ENCODE measurements around the gene FBXL13. TPM values are rescaled to one million over a fixed set of nuclear protein-coding genes. Genes with fewer than 3 reads are reported as not detected.

Gene FBXL13
- total and polyA plus RNA-seq, 2 of the 8 experiments (the other 6 are each of a cell fraction or from before 2014, with no cell fraction given) = 1.2 to 2.8 TPM

DNA sequence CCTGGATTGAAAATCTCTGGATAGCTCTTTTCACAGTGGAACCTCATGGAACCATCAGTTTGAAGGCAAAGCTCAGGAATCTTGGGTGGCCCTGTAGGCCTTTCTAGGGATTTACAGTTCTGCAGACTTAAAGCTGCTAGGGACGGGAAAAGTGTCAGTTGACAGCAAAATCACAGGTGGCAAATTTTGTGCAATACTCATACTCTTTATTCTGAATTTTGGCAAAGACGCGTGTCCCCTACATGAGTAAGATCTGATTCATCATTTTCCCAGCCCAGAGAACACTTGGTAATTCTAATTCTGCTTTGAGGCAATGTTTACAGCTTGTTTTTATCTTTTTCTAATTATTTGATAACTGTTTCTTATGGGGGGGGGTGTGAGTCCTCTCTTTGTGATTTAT, 158.2 kb downstream of the FBXL13 start:
- no peak overlapping the region for H3K14ac ChIP-seq (ENCODE audit: insufficient read length)
- no peak overlapping the region for H4K91ac ChIP-seq (replicated peaks; ENCODE audit: insufficient read length, low read length)
- no peaks in the 10 kb centered on the region for H3K23me2 ChIP-seq (ENCODE audit: low read depth, low read length)
- DNase-seq (ENCODE audit: low read depth in 1 of 2, low spot score in 2 of 2) (no peak), FAIRE-seq (no peak)
- ChIA-PET CTCF (ENCODE audit: partially characterized antibody) (interaction anchor here (1.1 to 1.6 kb wide), 4 partner anchors 15 to 102 kb away, joined by 3 to 5 read pairs (median 4); no protein-coding TSS in a partner anchor), POLR2A (ENCODE audit: partially characterized antibody) (interaction anchor here (2.0 kb wide), 1 partner anchor 159 kb away, joined by 4 read pairs; the partner anchor contains the start of genes ARMC10 and FBXL13)
- no peak overlapping the region for H2BK120ac ChIP-seq (replicated peaks; ENCODE audit: low read depth, low read length)
- no peak overlapping the region for H2BK5ac ChIP-seq (ENCODE audit: low read depth, low read length)
- H3K27me3 ChIP-seq (replicated peaks in 1 of 4; ENCODE audit: control insufficient read depth in 3 of 4, extremely low read depth in 1 of 4, insufficient read depth in 3 of 4, low read length in 3 of 4) = no peaks in the 10 kb centered on the region
- H3K79me1 ChIP-seq (ENCODE audit: low read depth, low read length) = no peaks in the 10 kb centered on the region
- H3K4ac ChIP-seq (replicated peaks; ENCODE audit: insufficient read length, low read depth, low read length) = no peak overlapping the region
- no peak overlapping the region for H3K9ac ChIP-seq (replicated peaks in 1 of 4; ENCODE audit: extremely low read depth in 1 of 4, low read depth in 3 of 4, low read length in 3 of 4)
- no peak overlapping the region for H2BK15ac ChIP-seq (ENCODE audit: low read length)
- H3K4me2 ChIP-seq (ENCODE audit: insufficient read depth in 1 of 2, low read depth in 2 of 2, low read length in 2 of 2) = no peak overlapping the region
- H3K4me3 ChIP-seq (ENCODE audit: extremely low read depth in 1 of 4, insufficient read depth in 2 of 4, low read depth in 3 of 4, low read length in 4 of 4) = no peak overlapping the region
- H2AFZ ChIP-seq (ENCODE audit: low read length) = no peak overlapping the region
- H3K36me3 ChIP-seq (ENCODE audit: control insufficient read depth in 2 of 4, insufficient read depth in 4 of 4, low read length in 3 of 4) = no peaks in the 10 kb centered on the region
- peaks cover 0 to 9% (median 4%) of the 10 kb centered on the region in 4 experiments; a peak in 4 of 7 replicates for H3K4me1 ChIP-seq (replicated peaks in 1 of 4; ENCODE audit: control insufficient read depth in 3 of 4, insufficient read depth in 4 of 4, low read length in 3 of 4)
- H3K9me3 ChIP-seq (ENCODE audit: insufficient read depth in 2 of 2, low read depth in 1 of 2, low read length in 1 of 2) = no peaks in the 10 kb centered on the region
- no peaks in the 10 kb centered on the region for H3K79me2 ChIP-seq (ENCODE audit: control insufficient read depth in 1 of 2, insufficient read depth in 2 of 2, low read length in 2 of 2)
- H3K56ac ChIP-seq (replicated peaks; ENCODE audit: insufficient read length, low read depth, low read length) = no peak overlapping the region
- no peak overlapping the region for H2BK20ac ChIP-seq (ENCODE audit: low read length)
- H4K5ac ChIP-seq (ENCODE audit: insufficient read length, low read depth, low read length) = no peak overlapping the region
- H4K20me1 ChIP-seq (replicated peaks in 1 of 2; ENCODE audit: control insufficient read depth in 1 of 2, insufficient read depth in 2 of 2, low read length in 2 of 2) = no peaks in the 10 kb centered on the region
- H3K23ac ChIP-seq (ENCODE audit: insufficient read length) = no peak overlapping the region
- no peak overlapping the region for H2BK12ac ChIP-seq (ENCODE audit: low read depth, low read length)
- 89% methylated on average over 3 of the region's 3 CpGs; no CpG with 5 or more reads in 1 of the 2 experiments for WGBS, 2 experiments (ENCODE audit: extremely low coverage in 1 of 2, insufficient coverage in 1 of 2, insufficient read length in 1 of 2, insufficient replicate concordance in 2 of 2, low coverage in 1 of 2, low lambda C conversion rate in 2 of 2, missing lambda C conversion rate in 1 of 2)
- no peak overlapping the region for H2AK5ac ChIP-seq (ENCODE audit: low read depth, low read length)
- H3K18ac ChIP-seq (ENCODE audit: extremely low read depth, low read length) = no peak overlapping the region; the same call in 1 of the 2 replicates
- no peak overlapping the region for H3K27ac ChIP-seq (ENCODE audit: low read depth, low read length)
- H4K8ac ChIP-seq (ENCODE audit: extremely low read depth, insufficient read depth, low read length) = no peak overlapping the region
- no peak for TF ChIP-seq RFX5 (IDR thresholded peaks at IDR 0.05; ENCODE audit: borderline replicate concordance, low read depth, low read length)
- TF ChIP-seq CHD2 (IDR thresholded peaks at IDR 0.05; ENCODE audit: low read length) = no peak
- no peak for TF ChIP-seq SP4 (IDR thresholded peaks at IDR 0.05; ENCODE audit: low read length)
- TF ChIP-seq SAP30 (IDR thresholded peaks at IDR 0.05; ENCODE audit: insufficient read depth, insufficient replicate concordance, low read length) = no peak
- TF ChIP-seq EZH2 (IDR thresholded peaks at IDR 0.05; ENCODE audit: low read depth, low read length, severe bottlenecking) = no peak
- TF ChIP-seq, protein P1, sequence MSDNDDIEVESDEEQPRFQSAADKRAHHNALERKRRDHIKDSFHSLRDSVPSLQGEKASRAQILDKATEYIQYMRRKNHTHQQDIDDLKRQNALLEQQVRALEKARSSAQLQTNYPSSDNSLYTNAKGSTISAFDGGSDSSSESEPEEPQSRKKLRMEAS (IDR thresholded peaks at IDR 0.05) = no peak
- TF ChIP-seq, protein P2, sequence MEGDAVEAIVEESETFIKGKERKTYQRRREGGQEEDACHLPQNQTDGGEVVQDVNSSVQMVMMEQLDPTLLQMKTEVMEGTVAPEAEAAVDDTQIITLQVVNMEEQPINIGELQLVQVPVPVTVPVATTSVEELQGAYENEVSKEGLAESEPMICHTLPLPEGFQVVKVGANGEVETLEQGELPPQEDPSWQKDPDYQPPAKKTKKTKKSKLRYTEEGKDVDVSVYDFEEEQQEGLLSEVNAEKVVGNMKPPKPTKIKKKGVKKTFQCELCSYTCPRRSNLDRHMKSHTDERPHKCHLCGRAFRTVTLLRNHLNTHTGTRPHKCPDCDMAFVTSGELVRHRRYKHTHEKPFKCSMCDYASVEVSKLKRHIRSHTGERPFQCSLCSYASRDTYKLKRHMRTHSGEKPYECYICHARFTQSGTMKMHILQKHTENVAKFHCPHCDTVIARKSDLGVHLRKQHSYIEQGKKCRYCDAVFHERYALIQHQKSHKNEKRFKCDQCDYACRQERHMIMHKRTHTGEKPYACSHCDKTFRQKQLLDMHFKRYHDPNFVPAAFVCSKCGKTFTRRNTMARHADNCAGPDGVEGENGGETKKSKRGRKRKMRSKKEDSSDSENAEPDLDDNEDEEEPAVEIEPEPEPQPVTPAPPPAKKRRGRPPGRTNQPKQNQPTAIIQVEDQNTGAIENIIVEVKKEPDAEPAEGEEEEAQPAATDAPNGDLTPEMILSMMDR (IDR thresholded peaks at IDR 0.05; ENCODE audit: control extremely low read depth in 1 of 3, insufficient read depth in 1 of 3, low read depth in 1 of 3, low read length in 3 of 3) = no peak
- no peak for TF ChIP-seq GTF2F1 (IDR thresholded peaks at IDR 0.05; ENCODE audit: borderline replicate concordance, low read depth, low read length)
- no peak for TF ChIP-seq TCF12 (IDR thresholded peaks at IDR 0.05; ENCODE audit: low read depth, low read length)
- no peak for TF ChIP-seq SIN3A (conservative IDR thresholded peaks at IDR 0.05 in 1 of 2, IDR thresholded peaks at IDR 0.05 in 1 of 2; ENCODE audit: low read depth in 1 of 2, low read length in 2 of 2)

Data from H1 (cell line).